DND-41 (cell line): ENCODE data around the gene FAM83C.

Experiments
- ATAC-seq: fragments of 200-7000 bp; cut with Tn5 transposase; 3 replicates; pipeline ENCODE4 v1.9.1; 2021; ENCODE audit warnings: low read depth; ENCODE audit not compliant: insufficient read depth
- DNase-seq: peaks from one replicate; pipeline ENCODE4 v3.0.0-alpha.2; 2020
- H2AFZ ChIP-seq: 2 replicates; pipeline ENCODE4 v1.6.0; 2012; ENCODE audit warnings: low read depth, low read length
- H3K27ac ChIP-seq: 2 replicates; pipeline ENCODE4 v1.5.1; 2012; ENCODE audit warnings: low read length, inconsistent platforms
- H3K27me3 ChIP-seq: fragments of 200-600 bp; sonication (generic); 2 replicates; pipeline ENCODE4 v1.6.0; 2012; ENCODE audit warnings: low read length, mild to moderate bottlenecking, inconsistent platforms; ENCODE audit not compliant: insufficient read depth, poor library complexity
- H3K36me3 ChIP-seq: 2 replicates; pipeline ENCODE4 v1.5.1; 2012; ENCODE audit warnings: low read length, inconsistent platforms; ENCODE audit not compliant: insufficient read depth
- H3K4me1 ChIP-seq: 2 replicates; pipeline ENCODE4 v1.5.1; 2012; ENCODE audit warnings: mild to moderate bottlenecking, low read length; ENCODE audit not compliant: insufficient read depth
- H3K4me2 ChIP-seq: 2 replicates; pipeline ENCODE4 v1.6.0; 2012; ENCODE audit warnings: mild to moderate bottlenecking, moderate library complexity, low read length, inconsistent platforms; ENCODE audit not compliant: insufficient read depth
- H3K4me3 ChIP-seq, 2 experiments: fragments of 200-600 bp in 1 of 2; shearing (Covaris generic) in 1 of 2; 2 replicates each; pipeline ENCODE4 v1.5.1; 2012 to 2016; ENCODE audit warnings: inconsistent platforms in 2 of 2, low read length in 2 of 2, mild to moderate bottlenecking in 2 of 2, low read depth in 1 of 2, moderate library complexity in 1 of 2
- H3K79me2 ChIP-seq: 2 replicates; pipeline ENCODE4 v1.6.0; 2012; ENCODE audit warnings: low read length, inconsistent platforms; ENCODE audit not compliant: insufficient read depth
- H3K9ac ChIP-seq: 2 replicates; pipeline ENCODE4 v1.6.0; 2012; ENCODE audit warnings: low read depth, mild to moderate bottlenecking, inconsistent platforms, low read length, moderate library complexity
- H3K9me3 ChIP-seq: 2 replicates; pipeline ENCODE4 v1.5.1; 2012; ENCODE audit warnings: low read length, moderate library complexity, mild to moderate bottlenecking, inconsistent platforms; ENCODE audit not compliant: insufficient read depth, severe bottlenecking
- H4K20me1 ChIP-seq: 2 replicates; pipeline ENCODE4 v1.6.0; 2012; ENCODE audit warnings: low read length; ENCODE audit not compliant: insufficient read depth
- CTCF ChIP-seq: IDR thresholded peaks from 2 replicates; pipeline ENCODE4 v1.5.1; 2012; ENCODE audit warnings: borderline replicate concordance, low read length, moderate library complexity, mild to moderate bottlenecking; ENCODE audit not compliant: poor library complexity, severe bottlenecking; ENCODE audit errors: extremely low read depth
- EZH2 ChIP-seq: IDR thresholded peaks from 3 replicates; pipeline ENCODE4 v1.6.1; 2012; ENCODE audit warnings: borderline replicate concordance, low read depth, mild to moderate bottlenecking, moderate library complexity, low read length, inconsistent platforms; ENCODE audit not compliant: severe bottlenecking

The FAM83C gene

GRCh38 chr20:35319871-35320197, 27.6 kb upstream of the FAM83C start:
- DNase-seq (no peak), ATAC-seq (no peak)
- Histone ChIP-seq H3K36me3 (no peaks in the 10 kb centered on the region; the same call in 1 of the 2 replicates), H3K4me3 (no peak overlapping the region), H3K9ac (no peak overlapping the region), H3K4me2 (no peak overlapping the region), H3K27ac (no peak overlapping the region), H2AFZ (no peak overlapping the region), H4K20me1 (no peaks in the 10 kb centered on the region), H3K27me3 (no peaks in the 10 kb centered on the region), H3K79me2 (no peaks in the 10 kb centered on the region), H3K4me1 (no peaks in the 10 kb centered on the region), H3K9me3 (no peaks in the 10 kb centered on the region)
- TF ChIP-seq CTCF = no peak
- no peak for TF ChIP-seq EZH2

- Histone ChIP-seq H3K27ac (no peak overlapping the region), H3K79me2 (no peaks in the 10 kb centered on the region), H3K4me3 (no peak overlapping the region), H3K4me1 (no peaks in the 10 kb centered on the region), H3K36me3 (peaks cover 1% of the 10 kb centered on the region; the same call in 1 of the 2 replicates), H3K9ac (no peak overlapping the region), H3K27me3 (no peaks in the 10 kb centered on the region), H3K4me2 (no peak overlapping the region), H3K9me3 (no peaks in the 10 kb centered on the region), H2AFZ (no peak overlapping the region), H4K20me1 (no peaks in the 10 kb centered on the region)
- DNase-seq (no peak), ATAC-seq (no peak)
- no peak for TF ChIP-seq CTCF
- no peak for TF ChIP-seq EZH2
Measured at GRCh38 chr20:35319192-35319870, 27.1 kb upstream of the FAM83C start.

GRCh38 chr20:35318502-35319157, 26.4 kb upstream of the FAM83C start:
- H3K36me3 ChIP-seq = peaks cover 3% of the 10 kb centered on the region; the same call in 1 of the 2 replicates
- no peaks in the 10 kb centered on the region for H3K4me1 ChIP-seq
- H3K27me3 ChIP-seq = no peaks in the 10 kb centered on the region
- TF ChIP-seq CTCF (no peak), EZH2 (no peak)
- no peak overlapping the region for H3K27ac ChIP-seq
- DNase-seq (no peak), ATAC-seq (no peak)
- no peaks in the 10 kb centered on the region for H4K20me1 ChIP-seq
- no peak overlapping the region for H3K4me2 ChIP-seq
- H3K79me2 ChIP-seq = no peaks in the 10 kb centered on the region
- H3K4me3 ChIP-seq = no peak overlapping the region
- no peak overlapping the region for H3K9ac ChIP-seq
- H2AFZ ChIP-seq = no peak overlapping the region
- H3K9me3 ChIP-seq = no peaks in the 10 kb centered on the region
